ENCODE results near the gene UPF1.

DNA sequence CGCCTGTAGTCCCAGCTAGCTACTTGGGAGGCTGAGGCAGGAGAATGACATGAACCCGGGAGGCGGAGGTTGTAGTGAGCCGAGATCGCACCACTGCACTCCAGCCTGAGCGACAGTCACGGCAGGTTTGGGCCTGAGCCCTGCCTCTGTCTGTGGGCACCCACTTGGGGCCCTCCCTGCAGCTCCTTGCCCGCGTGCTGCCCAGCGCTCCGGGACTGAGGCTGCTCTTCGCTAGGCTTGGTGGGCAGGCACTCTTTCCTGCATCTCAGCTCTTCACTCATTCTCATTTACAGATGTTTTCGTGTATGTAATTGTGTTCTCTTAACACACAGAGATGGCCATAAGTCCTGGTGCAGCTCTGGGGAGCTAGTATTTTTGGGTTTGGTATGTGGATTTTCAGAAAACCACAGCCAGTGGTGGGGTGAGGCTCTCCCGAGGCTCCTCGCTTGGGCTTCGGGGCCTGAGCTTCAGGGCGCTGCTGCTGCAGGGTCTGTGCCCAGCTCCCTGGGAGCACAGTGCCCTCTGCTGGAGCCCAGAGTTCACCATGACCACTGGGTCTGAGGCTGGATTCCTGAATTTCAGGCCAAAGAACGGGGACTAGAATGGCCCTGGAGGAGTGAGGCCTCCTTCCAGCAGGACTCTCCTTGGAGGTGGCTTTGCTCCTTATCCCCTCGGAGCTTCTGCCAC, 15.2 kb downstream of the UPF1 start:
- TF ChIP-seq GATA2 (IDR thresholded peaks at IDR 0.05; ENCODE audit: low read depth, low read length), result no peak
- TF ChIP-seq GATA3 (IDR thresholded peaks at IDR 0.05; ENCODE audit: low read depth, low read length), result no peak
